Natural killer cell treated with Interleukin-12 subunit alpha and Interleukin-12 subunit beta and Interleukin-15 and Interleukin-18, amount 100 ng/mL, for 72 hours (primary cell): ENCODE measurements around the gene CASD1. TPM values are rescaled to one million over a fixed set of nuclear protein-coding genes. Genes with fewer than 3 reads are reported as not detected.

Source experiments
- ATAC-seq, 2 donors: fragments of 150-1000 bp; cut with Tn5 transposase in 1 of 2; sonication (Bioruptor Pico), chemical (Tn5 transposase) in 1 of 2; 2 replicates each; pipeline ENCODE4 v1.10.0; 2021
- DNase-seq: peaks from one replicate; pipeline ENCODE4 v3.0.0; 2022; ENCODE audit warnings: low spot score
- H3K27ac Mint-ChIP-seq, 2 donors: 1 replicate in 1 of 2; 2 replicates in 1 of 2; pipeline ENCODE4 v1.8.0; 2022; ENCODE audit warnings: mixed read lengths in 2 of 2, mild to moderate bottlenecking in 1 of 2, moderate library complexity in 1 of 2
- H3K27me3 Mint-ChIP-seq, 2 donors: 1 replicate in 1 of 2; 2 replicates in 1 of 2; pipeline ENCODE4 v1.8.0; 2022; ENCODE audit warnings: mixed read lengths in 2 of 2
- H3K36me3 Mint-ChIP-seq: one replicate; pipeline ENCODE4 v1.8.0; 2022; ENCODE audit warnings: mixed read lengths
- H3K4me1 Mint-ChIP-seq, 2 donors: 1 replicate in 1 of 2; 2 replicates in 1 of 2; pipeline ENCODE4 v1.8.0; 2022; ENCODE audit warnings: low read depth in 2 of 2, mixed read lengths in 2 of 2, mild to moderate bottlenecking in 1 of 2
- H3K4me3 Mint-ChIP-seq: one replicate; pipeline ENCODE4 v1.8.0; 2022; ENCODE audit warnings: mixed read lengths
- H3K9me3 Mint-ChIP-seq: 2 replicates; pipeline ENCODE4 v1.8.0; 2022; ENCODE audit warnings: mixed read lengths
- total RNA-seq, 2 donors: library from RNA; stranded (reverse); gene quantifications; one replicate each; pipeline ENCODE4 v1.2.3, GENCODE V29; 2022

The CASD1 gene
- total RNA-seq, 2 donors from 2014 or later: 12.3 to 28.9 TPM

- ATAC-seq: no peak
- no peak for DNase-seq
- Mint-ChIP-seq H3K4me3 (no peak overlapping the region), H3K9me3 (peaks cover 16% of the 10 kb centered on the region), H3K27me3 (no peaks in the 10 kb centered on the region), H3K36me3 (peaks cover 43% of the 10 kb centered on the region), H3K27ac (no peak overlapping the region), H3K4me1 (peaks cover 0 to 5% of the 10 kb centered on the region in 2 donors)
Measured at GRCh38 chr7:94579470-94579869, 69.9 kb downstream of the CASD1 start.

GRCh38 chr7:94580601-94581000, 71.0 kb downstream of the CASD1 start:
- H3K36me3 Mint-ChIP-seq: peaks cover 32% of the 10 kb centered on the region
- peaks cover 0 to 5% of the 10 kb centered on the region in 2 donors for H3K4me1 Mint-ChIP-seq
- H3K27me3 Mint-ChIP-seq: no peaks in the 10 kb centered on the region
- ATAC-seq: no peak
- DNase-seq: no peak
- peaks cover 10% of the 10 kb centered on the region for H3K9me3 Mint-ChIP-seq
- H3K27ac Mint-ChIP-seq: no peak overlapping the region
- H3K4me3 Mint-ChIP-seq: no peak overlapping the region

- DNase-seq (no peak), ATAC-seq (no peak)
- Mint-ChIP-seq H3K27me3 (no peaks in the 10 kb centered on the region), H3K27ac (no peak overlapping the region), H3K36me3 (peaks cover 18% of the 10 kb centered on the region), H3K9me3 (peaks cover 4% of the 10 kb centered on the region), H3K4me3 (no peak overlapping the region), H3K4me1 (peaks cover 0 to 5% of the 10 kb centered on the region in 2 donors)
Measured at GRCh38 chr7:94584113-94584512, 74.5 kb downstream of the CASD1 start.

GRCh38 chr7:94588075-94588474, 78.5 kb downstream of the CASD1 start:
- peaks cover 4% of the 10 kb centered on the region for H3K36me3 Mint-ChIP-seq
- no peaks in the 10 kb centered on the region for H3K9me3 Mint-ChIP-seq
- peaks cover 0 to 2% of the 10 kb centered on the region in 2 donors for H3K4me1 Mint-ChIP-seq
- no peak for DNase-seq
- no peaks in the 10 kb centered on the region for H3K27me3 Mint-ChIP-seq
- no peak overlapping the region for H3K27ac Mint-ChIP-seq
- no peak for ATAC-seq
- no peak overlapping the region for H3K4me3 Mint-ChIP-seq

- no peak overlapping the region for H3K4me3 Mint-ChIP-seq
- DNase-seq: no peak
- H3K4me1 Mint-ChIP-seq: peaks cover 0 to 2% of the 10 kb centered on the region in 2 donors
- peaks cover 4% of the 10 kb centered on the region for H3K36me3 Mint-ChIP-seq
- H3K9me3 Mint-ChIP-seq: no peaks in the 10 kb centered on the region
- ATAC-seq: no peak
- no peak overlapping the region for H3K27ac Mint-ChIP-seq
- H3K27me3 Mint-ChIP-seq: no peaks in the 10 kb centered on the region
Measured at GRCh38 chr7:94590526-94591162, 81.0 kb downstream of the CASD1 start.

GRCh38 chr7:94591176-94591575, 81.6 kb downstream of the CASD1 start:
- no peak overlapping the region for H3K27ac Mint-ChIP-seq
- H3K4me3 Mint-ChIP-seq: no peak overlapping the region
- DNase-seq: no peak
- no peak for ATAC-seq
- H3K9me3 Mint-ChIP-seq: no peaks in the 10 kb centered on the region
- H3K4me1 Mint-ChIP-seq: peaks cover 0 to 2% of the 10 kb centered on the region in 2 donors
- peaks cover 4% of the 10 kb centered on the region for H3K36me3 Mint-ChIP-seq
- H3K27me3 Mint-ChIP-seq: no peaks in the 10 kb centered on the region

GRCh38 chr7:94594882-94595281, 85.3 kb downstream of the CASD1 start:
- H3K27ac Mint-ChIP-seq: no peak overlapping the region
- H3K4me1 Mint-ChIP-seq: peaks cover 0 to 2% of the 10 kb centered on the region in 2 donors
- H3K36me3 Mint-ChIP-seq: no peaks in the 10 kb centered on the region
- H3K4me3 Mint-ChIP-seq: no peak overlapping the region
- ATAC-seq (no peak), DNase-seq (no peak)
- H3K27me3 Mint-ChIP-seq: no peaks in the 10 kb centered on the region
- no peaks in the 10 kb centered on the region for H3K9me3 Mint-ChIP-seq

GRCh38 chr7:94595717-94596116, 86.1 kb downstream of the CASD1 start:
- DNase-seq (no peak), ATAC-seq (no peak)
- no peaks in the 10 kb centered on the region for H3K36me3 Mint-ChIP-seq
- no peaks in the 10 kb centered on the region for H3K9me3 Mint-ChIP-seq
- peaks cover 0 to 2% of the 10 kb centered on the region in 2 donors for H3K4me1 Mint-ChIP-seq
- no peak overlapping the region for H3K4me3 Mint-ChIP-seq
- no peaks in the 10 kb centered on the region for H3K27me3 Mint-ChIP-seq
- H3K27ac Mint-ChIP-seq: no peak overlapping the region

- Mint-ChIP-seq H3K4me1 (no peaks in the 10 kb centered on the region), H3K4me3 (no peak overlapping the region), H3K9me3 (no peaks in the 10 kb centered on the region), H3K27me3 (peaks cover 0 to 1% of the 10 kb centered on the region in 2 donors), H3K27ac (no peak overlapping the region), H3K36me3 (peaks cover under 1% of the 10 kb centered on the region)
- DNase-seq (no peak), ATAC-seq (no peak)
Measured at GRCh38 chr7:94600267-94600666, 90.7 kb downstream of the CASD1 start.

GRCh38 chr7:94602181-94602580, 92.6 kb downstream of the CASD1 start:
- Mint-ChIP-seq H3K4me3 (no peak overlapping the region), H3K27me3 (peaks cover 6 to 12% of the 10 kb centered on the region in 2 donors), H3K36me3 (peaks cover 10% of the 10 kb centered on the region), H3K4me1 (no peaks in the 10 kb centered on the region), H3K27ac (no peak overlapping the region), H3K9me3 (peaks cover 6% of the 10 kb centered on the region)
- no peak for ATAC-seq
- DNase-seq: no peak

GRCh38 chr7:94605031-94605430, 95.4 kb downstream of the CASD1 start:
- Mint-ChIP-seq H3K27me3 (peaks cover 10 to 21% of the 10 kb centered on the region in 2 donors), H3K4me1 (no peaks in the 10 kb centered on the region), H3K36me3 (peaks cover 12% of the 10 kb centered on the region), H3K27ac (no peak overlapping the region), H3K4me3 (no peak overlapping the region), H3K9me3 (peaks cover 11% of the 10 kb centered on the region)
- DNase-seq (no peak), ATAC-seq (no peak)

Other genes starting within 250 kb of the CASD1 start
- not detected for gene COL1A2, start 114.9 kb upstream of the CASD1 start, total RNA-seq
- 1 to 10 TPM; 1.0 to 2.2 TPM for gene SGCE, start 146.3 kb downstream of the CASD1 start, total RNA-seq